Activated T-helper 1 cell treated with Interleukin-2 at 50 U/mL for 16 hours (primary cell): Measurements from ENCODE around the gene PSMB1.
"Not testable (repeated sequence)": the region's sequence is repeated elsewhere in the genome, so short reads cannot be mapped to it uniquely, and the experiment has no call there.

Experiments used
- DNase-seq: peaks from one replicate; pipeline ENCODE4 v3.0.0-alpha.2; 2020; ENCODE audit warnings: low read depth

Gene PSMB1

DNA sequence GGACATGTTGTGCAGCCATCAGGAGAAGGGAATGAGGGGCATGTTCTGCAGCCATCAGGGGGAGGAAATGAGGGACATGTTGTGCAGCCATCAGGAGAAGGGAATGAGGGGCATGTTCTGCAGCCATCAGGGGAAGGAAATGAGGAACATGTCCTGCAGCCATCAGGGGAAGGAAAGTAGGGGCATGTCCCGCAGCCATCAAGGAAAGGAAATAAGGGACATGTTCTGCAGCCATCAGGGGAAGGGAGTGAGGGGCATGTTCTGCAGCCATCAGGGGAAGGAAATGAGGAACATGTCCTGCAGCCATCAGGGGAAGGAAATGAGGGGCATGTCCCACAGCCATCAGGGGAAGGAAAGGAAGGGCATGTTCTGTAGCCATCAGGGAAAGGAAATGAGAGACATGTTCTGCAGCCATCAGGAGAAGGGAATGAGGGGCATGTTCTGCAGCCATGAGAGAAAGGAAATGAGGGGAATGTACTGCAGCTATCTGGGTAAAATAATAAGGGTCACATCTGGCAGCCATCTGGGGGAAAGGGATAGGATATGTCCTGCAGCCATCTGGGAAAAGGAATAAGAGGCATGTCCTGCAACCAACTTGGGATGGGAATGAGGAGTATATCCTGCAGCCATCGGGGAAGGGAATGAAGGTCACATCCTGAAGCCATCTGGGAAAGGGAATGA lies 50.2 kb downstream of the PSMB1 start:
- DNase-seq: not testable (repeated sequence)

- not testable (repeated sequence) for DNase-seq
These were observed 50.8 kb downstream of the PSMB1 start for GRCh38 chr6:170502268-170502667.

DNA sequence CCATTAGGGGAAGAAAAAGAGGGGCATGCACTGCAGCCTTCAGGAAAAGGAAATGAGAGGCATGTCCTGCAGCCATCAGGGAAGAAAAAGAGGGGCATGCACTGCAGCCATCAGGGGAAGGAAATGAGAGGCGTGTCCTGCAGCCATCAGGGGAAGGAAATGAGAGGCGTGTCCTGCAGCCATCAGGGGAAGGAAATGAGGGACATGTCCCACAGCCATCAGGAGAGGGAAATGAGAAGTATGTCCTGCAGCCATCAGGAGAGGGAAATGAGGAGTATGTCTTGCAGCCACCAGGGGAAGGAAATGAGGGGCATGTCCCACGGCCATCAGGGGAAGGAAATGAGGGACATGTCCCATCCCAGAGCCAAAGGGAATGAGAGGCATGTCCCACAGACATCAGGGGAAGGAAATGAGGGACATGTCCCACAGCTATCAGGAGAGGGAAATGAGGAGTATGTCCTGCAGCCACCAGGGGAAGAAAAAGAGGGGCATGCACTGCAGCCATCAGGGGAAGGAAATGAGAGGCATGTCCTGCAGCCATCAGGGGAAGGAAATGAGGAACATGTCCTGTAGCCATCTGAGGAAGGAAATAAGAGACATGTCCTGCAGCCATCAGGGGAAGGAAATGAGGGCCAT lies 52.0 kb downstream of the PSMB1 start:
- DNase-seq: no peak

DNA sequence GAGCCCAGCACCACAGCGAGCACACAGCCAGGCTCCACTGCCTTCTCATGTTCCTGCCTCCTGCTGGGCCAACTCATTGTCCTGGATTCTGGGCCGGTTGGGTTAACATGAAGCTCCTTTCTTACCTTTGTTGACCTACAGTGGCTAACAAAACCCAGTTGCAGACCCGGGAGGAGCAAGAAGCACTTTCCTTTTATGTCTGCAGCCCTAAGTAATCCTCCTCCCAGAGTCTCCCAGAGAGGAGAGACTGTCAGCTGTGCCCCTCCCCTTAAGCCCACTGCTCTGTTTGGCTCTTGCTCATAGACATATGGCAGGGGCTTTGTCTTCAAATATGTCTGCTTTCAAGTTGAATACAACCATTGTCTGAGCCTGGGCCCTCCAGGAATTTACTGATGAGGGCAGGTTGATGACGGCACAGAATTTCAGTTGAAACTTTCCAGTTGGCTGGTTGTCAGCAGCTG lies 55.2 kb downstream of the PSMB1 start:
- no peak for DNase-seq

- no peak for DNase-seq
These were observed 59.8 kb downstream of the PSMB1 start for GRCh38 chr6:170493354-170493753.

GRCh38 chr6:170490259-170490658 lies 62.8 kb downstream of the PSMB1 start:
- DNase-seq: no peak

DNA sequence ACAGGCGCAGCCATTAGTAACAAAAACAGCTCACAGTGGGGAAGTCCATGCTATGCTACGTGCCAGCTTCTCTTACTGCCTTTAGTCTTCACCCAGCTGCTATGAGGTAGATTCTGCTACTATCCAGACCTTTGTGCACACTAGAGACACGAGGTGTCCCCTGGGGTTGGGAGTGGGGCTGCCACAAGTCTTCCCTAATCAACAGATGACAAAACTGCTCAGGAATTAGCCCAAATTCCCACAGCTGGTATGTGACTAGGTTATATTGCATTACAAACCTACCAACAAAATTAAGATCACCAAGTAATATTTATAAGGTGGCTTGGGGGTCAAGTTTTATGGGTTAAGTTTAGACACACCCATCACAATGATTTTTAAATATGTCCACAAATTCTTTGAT lies 63.3 kb downstream of the PSMB1 start:
- DNase-seq: no peak

GRCh38 chr6:170487707-170488329 lies 65.3 kb downstream of the PSMB1 start:
- no peak for DNase-seq

- no peak for DNase-seq
These were observed 67.9 kb downstream of the PSMB1 start for GRCh38 chr6:170485159-170485558.
